RWPE1 (cell line): ENCODE results near the gene H2AZ2.

ENCODE experiments used
- CTCF ChIA-PET: fragments of 350-600 bp; sonication (Branson Sonifier 250); formaldehyde crosslinking; extraction: SDS; loops from one replicate; lab custom pipeline; 2021; lab: Yijun Ruan, JAX
- POLR2A ChIA-PET: fragments of 400-600 bp; formaldehyde crosslinking; extraction: SDS; loops from one replicate; lab custom pipeline; 2020; ENCODE audit warnings: antibody characterized with exemption; ENCODE audit not compliant: low non-redundant PET; lab: Yijun Ruan, JAX
- DNase-seq: peaks from one replicate; pipeline ENCODE4 v3.0.0; 2012; ENCODE audit warnings: low spot score
- H3K27ac ChIP-seq: fragments of 450-650 bp; 2 replicates; pipeline ENCODE4 v1.5.1; 2017
- TF ChIP-seq, protein P1 (sequence below): fragments of 450-650 bp; conservative IDR thresholded peaks from 2 replicates; pipeline ENCODE4 v1.5.1; 2017; ENCODE audit warnings: low read depth, mild to moderate bottlenecking

The H2AZ2 gene

GRCh38 chr7:44889086-44889781 is 41.3 kb upstream of the H2AZ2 start:
- POLR2A ChIA-PET, result interaction anchor here (0.5 kb wide), 1 partner anchor 31 kb away, joined by 4 read pairs; no protein-coding TSS in a partner anchor
- no peak for DNase-seq
- no peak overlapping the region for H3K27ac ChIP-seq
- TF ChIP-seq, protein P1, sequence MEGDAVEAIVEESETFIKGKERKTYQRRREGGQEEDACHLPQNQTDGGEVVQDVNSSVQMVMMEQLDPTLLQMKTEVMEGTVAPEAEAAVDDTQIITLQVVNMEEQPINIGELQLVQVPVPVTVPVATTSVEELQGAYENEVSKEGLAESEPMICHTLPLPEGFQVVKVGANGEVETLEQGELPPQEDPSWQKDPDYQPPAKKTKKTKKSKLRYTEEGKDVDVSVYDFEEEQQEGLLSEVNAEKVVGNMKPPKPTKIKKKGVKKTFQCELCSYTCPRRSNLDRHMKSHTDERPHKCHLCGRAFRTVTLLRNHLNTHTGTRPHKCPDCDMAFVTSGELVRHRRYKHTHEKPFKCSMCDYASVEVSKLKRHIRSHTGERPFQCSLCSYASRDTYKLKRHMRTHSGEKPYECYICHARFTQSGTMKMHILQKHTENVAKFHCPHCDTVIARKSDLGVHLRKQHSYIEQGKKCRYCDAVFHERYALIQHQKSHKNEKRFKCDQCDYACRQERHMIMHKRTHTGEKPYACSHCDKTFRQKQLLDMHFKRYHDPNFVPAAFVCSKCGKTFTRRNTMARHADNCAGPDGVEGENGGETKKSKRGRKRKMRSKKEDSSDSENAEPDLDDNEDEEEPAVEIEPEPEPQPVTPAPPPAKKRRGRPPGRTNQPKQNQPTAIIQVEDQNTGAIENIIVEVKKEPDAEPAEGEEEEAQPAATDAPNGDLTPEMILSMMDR, result no peak
- CTCF ChIA-PET, result no interaction called here

- H3K27ac ChIP-seq, result peak overlapping the region; percentile 39; the same call in 1 of the 2 replicates
Measured at GRCh38 chr7:44887293-44887692, 39.4 kb upstream of the H2AZ2 start.

DNA sequence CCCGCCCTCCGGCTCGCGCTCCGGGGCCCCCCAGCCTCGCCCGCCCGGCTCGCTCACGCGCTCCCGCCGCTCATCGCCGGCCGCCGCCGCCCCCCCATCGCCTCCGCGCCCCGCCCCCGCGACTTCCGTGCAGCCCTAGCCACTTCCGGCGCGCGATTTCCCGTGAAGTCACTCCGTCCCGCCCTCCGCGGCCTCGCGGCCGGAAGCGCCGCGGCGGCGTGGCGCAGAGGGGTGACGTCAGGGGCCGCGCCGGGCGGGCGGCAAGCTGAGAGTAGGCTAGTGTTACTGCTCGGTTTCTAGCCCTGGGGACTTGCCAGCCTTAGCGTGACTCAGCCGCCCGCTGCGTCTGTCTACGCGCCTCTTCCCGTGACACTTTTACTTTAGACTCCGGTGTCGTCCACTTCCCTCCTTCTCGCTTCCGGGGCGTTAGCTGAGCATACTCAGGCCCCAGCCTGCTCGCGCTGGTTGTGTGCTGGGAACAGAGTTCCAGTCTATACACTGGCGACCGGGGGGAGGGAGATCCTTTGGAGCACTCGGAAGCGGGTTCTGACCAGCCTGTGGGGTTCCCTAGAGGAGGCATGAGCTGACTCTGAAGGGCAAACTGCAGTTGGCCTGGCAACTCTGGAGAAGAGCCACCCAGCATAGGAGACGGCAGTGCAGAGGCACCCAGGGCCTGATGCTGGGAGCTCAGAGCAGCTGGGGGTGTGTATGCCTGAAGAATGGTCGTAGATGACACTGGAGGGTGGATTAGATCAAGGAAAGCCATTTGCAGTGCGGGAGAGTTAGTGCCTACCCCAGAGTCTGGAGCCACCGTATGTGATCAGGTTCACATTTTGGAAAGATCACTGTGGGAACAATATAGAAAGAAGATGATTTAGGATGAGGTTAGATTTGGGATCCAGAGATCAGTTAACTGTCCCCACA is 37.8 kb upstream of the H2AZ2 start, which contains the start of gene PURB:
PURB (minus strand) TSS at position 137 of the 924 bp plus-strand sequence. CDS start 182 bp downstream, outside the sequence.
- peak; percentile 93 for DNase-seq
- POLR2A ChIA-PET, result interaction anchor here (0.5 to 2.1 kb wide), 6 partner anchors 10 to 138 kb away, joined by 3 to 12 read pairs (median 4); no protein-coding TSS in a partner anchor
- TF ChIP-seq, protein P1, result no peak
- CTCF ChIA-PET, result interaction anchor here (1.6 kb wide), 1 partner anchor 28 kb away, joined by 6 read pairs; no protein-coding TSS in a partner anchor
- peak within 1 kb of the TSS; percentile 99 for H3K27ac ChIP-seq

More at GRCh38 chr7:44887293-44887692, 39.4 kb upstream of the H2AZ2 start:
- DNase-seq, result no peak
- POLR2A ChIA-PET, result no interaction called here
- TF ChIP-seq, protein P1, result no peak
- CTCF ChIA-PET, result no interaction called here

- DNase-seq, result no peak
- H3K27ac ChIP-seq, result peak overlapping the region; percentile 99
- TF ChIP-seq, protein P1, result no peak
- ChIA-PET CTCF (interaction anchor here (0.7 to 1.6 kb wide), 2 partner anchors 27 to 165 kb away, joined by 4 to 6 read pairs; no protein-coding TSS in a partner anchor), POLR2A (interaction anchor here (0.5 to 2.1 kb wide), 6 partner anchors 11 to 139 kb away, joined by 3 to 12 read pairs (median 4); no protein-coding TSS in a partner anchor)
Measured at GRCh38 chr7:44884621-44885393, 36.9 kb upstream of the H2AZ2 start.

DNA sequence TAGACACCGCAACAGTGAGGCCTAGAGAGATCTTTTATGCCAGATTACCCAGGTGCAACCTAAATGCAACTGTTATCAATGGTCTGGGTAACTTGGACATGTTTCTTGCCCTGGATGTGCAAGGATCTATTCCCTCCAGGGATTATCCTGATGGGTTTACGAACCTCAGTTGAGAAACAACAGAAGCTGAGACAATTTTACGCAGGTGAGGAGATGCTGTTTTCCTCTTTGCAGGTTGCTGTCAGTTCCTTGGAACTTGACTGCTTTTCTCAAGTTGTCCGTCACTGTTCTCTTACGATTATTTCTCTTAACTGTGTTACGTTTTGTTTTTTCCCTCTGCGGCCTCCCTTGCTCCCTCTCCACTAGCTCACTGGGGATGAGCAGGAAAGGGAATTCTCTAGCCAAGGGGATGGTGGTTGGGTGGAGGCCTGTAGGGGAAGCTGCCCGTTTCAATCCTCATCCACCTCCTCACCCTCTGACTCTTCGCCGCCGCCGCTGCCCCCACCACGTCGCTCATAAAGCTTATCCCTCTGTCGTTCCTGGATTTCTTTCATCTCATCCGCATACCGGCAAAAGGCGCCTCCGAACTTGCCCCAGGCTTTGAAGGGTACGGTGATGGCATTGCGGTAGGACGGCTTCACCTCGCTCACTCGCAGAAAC is 36.2 kb upstream of the H2AZ2 start:
- CTCF ChIA-PET, result interaction anchor here (0.7 to 1.6 kb wide), 2 partner anchors 26 to 166 kb away, joined by 4 to 6 read pairs; no protein-coding TSS in a partner anchor
- H3K27ac ChIP-seq, result peak overlapping the region; percentile 99

More for the DNA sequence above, 36.2 kb upstream of the H2AZ2 start:
- POLR2A ChIA-PET, result interaction anchor here (0.9 to 2.1 kb wide), 3 partner anchors 11 to 37 kb away, joined by 3 to 4 read pairs (median 3); no protein-coding TSS in a partner anchor
- TF ChIP-seq, protein P1, result no peak
- DNase-seq, result no peak
